Coronary artery (tissue), 2 donors: ENCODE measurements around the gene LARP1.
"Not testable (repeated sequence)": the region's sequence is repeated elsewhere in the genome, so short reads cannot be mapped to it uniquely, and the experiment has no call there.

Experiments used
- DNase-seq: peaks from one replicate; pipeline ENCODE4 v3.0.0-alpha.2; 2017; ENCODE audit warnings: low spot score
- H3K27ac ChIP-seq, 2 donors: fragments of 200-600 bp; sonication (generic); one replicate each; pipeline ENCODE4 v1.5.1; 2016 to 2019
- H3K4me3 ChIP-seq: fragments of 200-600 bp; sonication (generic); 2 replicates; pipeline ENCODE4 v1.5.1; 2016; ENCODE audit warnings: mild to moderate bottlenecking, moderate library complexity
- CTCF ChIP-seq: fragments of 200-600 bp; sonication (generic); IDR thresholded peaks from one replicate; pipeline ENCODE4 v1.5.1; 2019; ENCODE audit warnings: antibody characterized with exemption

The LARP1 gene

GRCh38 chr5:154824070-154824469 lies 68.9 kb downstream of the LARP1 start:
- DNase-seq = no peak
- no peak for TF ChIP-seq CTCF
- Histone ChIP-seq H3K4me3 (no peak overlapping the region), H3K27ac (no peak overlapping the region)

- H3K27ac ChIP-seq = no peak overlapping the region
- no peak for TF ChIP-seq CTCF
- H3K4me3 ChIP-seq = no peak overlapping the region
- no peak for DNase-seq
Measured at GRCh38 chr5:154829181-154829588, 74.0 kb downstream of the LARP1 start.

DNA sequence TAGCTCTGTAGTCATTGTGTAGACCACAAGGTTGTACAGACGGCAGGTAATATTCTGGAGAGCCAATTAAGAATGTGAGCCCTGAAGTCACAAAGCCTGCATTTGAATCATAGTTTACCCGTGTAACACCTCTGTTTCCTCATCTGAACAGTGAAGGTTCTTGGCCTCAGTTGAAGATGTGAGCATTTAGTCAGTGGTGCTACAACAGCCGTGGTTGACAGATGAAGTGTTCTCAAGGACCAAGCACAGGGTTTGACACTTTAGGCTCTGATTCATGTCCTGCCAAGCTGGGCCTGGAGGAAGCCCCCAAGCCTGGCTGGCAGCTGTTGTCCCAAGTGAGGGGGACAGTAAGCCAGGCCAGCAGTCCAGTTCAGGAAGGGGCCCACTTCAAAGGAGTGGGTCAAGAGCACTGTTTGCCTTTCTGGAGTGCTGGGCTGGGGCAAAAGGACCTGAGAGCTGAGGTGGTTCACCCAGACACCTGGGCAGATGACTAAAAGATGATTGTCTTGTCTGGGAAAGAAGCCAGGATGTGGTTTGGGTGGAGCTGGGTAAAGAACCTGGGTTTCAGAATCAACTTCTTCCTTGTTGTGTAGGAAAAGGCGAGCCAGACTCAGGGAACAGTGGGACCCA lies 74.5 kb downstream of the LARP1 start:
- no peak for TF ChIP-seq CTCF
- no peak for DNase-seq
- Histone ChIP-seq H3K27ac (no peak overlapping the region), H3K4me3 (no peak overlapping the region)

DNA sequence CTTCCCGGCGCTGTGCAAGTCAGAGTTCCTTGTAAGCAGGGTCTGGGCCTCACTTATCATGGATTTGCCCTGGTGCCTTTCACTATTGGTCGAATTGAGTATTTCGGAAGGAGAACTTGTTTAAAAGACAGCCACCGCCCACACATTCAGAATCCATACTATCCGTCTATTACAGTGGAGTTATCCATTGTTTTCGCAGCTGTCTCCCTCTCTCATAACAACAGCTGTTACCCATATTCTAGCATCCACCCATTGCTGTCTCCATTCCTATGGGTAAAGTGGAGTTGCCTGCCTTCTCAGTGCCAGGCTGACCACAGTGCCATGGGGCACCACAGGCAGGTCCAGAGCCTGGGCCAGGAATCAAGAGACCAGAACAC lies 75.0 kb downstream of the LARP1 start:
- DNase-seq = no peak
- no peak overlapping the region for H3K27ac ChIP-seq
- H3K4me3 ChIP-seq = no peak overlapping the region
- no peak for TF ChIP-seq CTCF

DNA sequence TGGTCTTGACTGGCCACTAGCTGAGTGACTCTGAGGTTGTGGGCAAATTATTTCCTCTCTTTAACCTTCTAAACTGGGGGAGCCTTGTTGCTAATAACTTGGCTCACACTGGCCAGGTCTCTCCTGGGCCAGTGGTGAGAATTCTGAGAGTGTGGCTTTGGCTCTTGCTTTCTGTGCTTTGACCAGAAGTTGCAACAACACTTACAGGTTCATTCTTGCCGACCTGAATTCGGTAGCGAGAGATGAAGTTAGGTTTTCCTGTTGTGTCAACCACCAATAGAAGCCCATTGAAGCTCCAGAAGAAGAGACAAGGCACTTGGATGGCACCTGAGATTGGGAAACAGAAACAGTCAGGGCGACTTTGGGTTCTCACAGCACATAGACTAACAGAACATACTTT lies 75.4 kb downstream of the LARP1 start:
- no peak overlapping the region for H3K4me3 ChIP-seq
- no peak for TF ChIP-seq CTCF
- H3K27ac ChIP-seq = no peak overlapping the region
- DNase-seq = no peak

DNA sequence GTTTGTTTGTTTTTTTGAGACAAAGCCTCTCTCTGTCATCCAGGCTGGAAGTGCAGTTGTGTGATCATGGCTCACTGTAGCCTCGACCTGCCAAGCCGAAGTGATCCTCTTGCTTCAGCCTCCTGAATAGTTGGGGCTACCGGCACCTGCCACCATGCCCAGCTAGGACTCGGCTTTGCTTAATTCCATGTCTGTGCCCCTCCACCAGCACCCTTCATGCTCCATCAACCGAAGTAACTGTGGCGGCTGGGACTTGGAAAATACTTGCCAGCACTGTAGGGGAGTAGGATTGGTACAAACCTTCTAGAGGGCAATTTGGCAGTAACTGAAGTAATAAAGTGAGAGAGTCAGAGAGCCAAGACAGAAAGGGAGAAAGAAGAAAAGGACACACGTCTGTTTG lies 76.3 kb downstream of the LARP1 start:
- H3K4me3 ChIP-seq = no peak overlapping the region
- H3K27ac ChIP-seq = no peak overlapping the region
- TF ChIP-seq CTCF = no peak
- no peak for DNase-seq

GRCh38 chr5:154832804-154833203 lies 77.6 kb downstream of the LARP1 start:
- H3K4me3 ChIP-seq, DNase-seq, H3K27ac ChIP-seq: not testable (repeated sequence)

DNA sequence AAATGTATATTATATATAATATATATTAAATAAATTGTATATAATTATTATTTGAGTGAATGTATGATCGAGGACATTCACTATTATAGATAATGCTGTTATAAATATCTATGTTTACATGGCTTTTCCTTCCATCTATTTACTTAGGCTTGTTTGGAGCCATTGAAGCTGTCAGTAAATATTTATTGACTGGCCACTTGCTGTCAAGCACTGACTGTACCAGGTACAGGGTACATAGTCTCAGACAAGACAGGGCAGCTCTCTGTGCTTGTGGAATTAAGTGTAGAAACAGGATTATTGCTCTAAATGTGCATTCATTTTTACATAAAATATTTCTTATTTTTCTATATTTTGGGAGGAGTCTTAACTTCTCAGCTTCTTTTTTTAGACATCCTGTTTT lies 78.9 kb downstream of the LARP1 start:
- no peak for TF ChIP-seq CTCF
- no peak for DNase-seq
- peak overlapping the region; percentile 59 for H3K4me3 ChIP-seq
- peak overlapping the region in 1 of 2 donors; percentile 80 for H3K27ac ChIP-seq

DNA sequence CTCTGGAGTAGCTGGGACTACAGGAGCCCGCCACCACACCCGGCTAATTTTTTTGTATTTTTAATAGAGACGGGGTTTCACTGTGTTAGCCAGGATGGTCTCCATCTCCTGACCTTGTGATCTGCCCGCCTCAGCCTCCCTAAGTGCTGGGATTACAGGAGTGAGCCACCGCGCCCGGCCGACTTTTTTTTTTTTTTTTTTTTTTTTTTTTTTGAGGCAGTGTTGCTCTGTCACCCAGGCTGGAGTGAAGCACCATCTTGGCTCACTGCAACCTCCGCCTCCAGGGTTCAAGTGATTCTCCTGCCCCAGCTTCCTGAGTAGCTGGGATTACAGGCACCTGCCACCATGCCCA lies 80.5 kb downstream of the LARP1 start:
- Histone ChIP-seq H3K27ac (peak overlapping the region; percentile 80 to 89), H3K4me3 (peak overlapping the region; percentile 59)
- not testable (repeated sequence) for DNase-seq
